ENCODE measurements around the gene CEMIP2.
A peak's percentile ranks its signal among the peaks of the same experiment; 100 is the strongest.
"Not testable (repeated sequence)": the region's sequence is repeated elsewhere in the genome, so short reads cannot be mapped to it uniquely, and the experiment has no call there.

Gene CEMIP2

GRCh38 chr9:71709384-71709783, 58.9 kb downstream of the CEMIP2 start:
- no peak for DNase-seq

GRCh38 chr9:71706176-71706575, 62.1 kb downstream of the CEMIP2 start:
- no peak for DNase-seq

GRCh38 chr9:71704796-71705195, 63.5 kb downstream of the CEMIP2 start:
- no peak for DNase-seq

GRCh38 chr9:71703172-71703872, 65.0 kb downstream of the CEMIP2 start:
- DNase-seq, result no peak

- DNase-seq, result no peak
These were observed 70.4 kb downstream of the CEMIP2 start for GRCh38 chr9:71697882-71698281.

GRCh38 chr9:71694332-71694731, 74.0 kb downstream of the CEMIP2 start:
- no peak for DNase-seq

GRCh38 chr9:71693607-71694006, 74.7 kb downstream of the CEMIP2 start:
- no peak for DNase-seq

GRCh38 chr9:71692337-71692736, 76.0 kb downstream of the CEMIP2 start:
- DNase-seq, result peak; percentile 69 to 91

GRCh38 chr9:71691576-71691975, 76.7 kb downstream of the CEMIP2 start:
- DNase-seq, result not testable (repeated sequence)

- DNase-seq, result peak in 1 of 2 donors; percentile 73
These were observed 77.5 kb downstream of the CEMIP2 start for GRCh38 chr9:71690689-71691435.

GRCh38 chr9:71690063-71690688, 78.1 kb downstream of the CEMIP2 start:
- DNase-seq, result no peak

- no peak for DNase-seq
These were observed 80.6 kb downstream of the CEMIP2 start for GRCh38 chr9:71687676-71688075.

- no peak for DNase-seq
These were observed 82.3 kb downstream of the CEMIP2 start for GRCh38 chr9:71685988-71686387.

GRCh38 chr9:71685394-71685793, 82.9 kb downstream of the CEMIP2 start:
- peak; percentile 27 to 29 for DNase-seq

GRCh38 chr9:71684566-71684965, 83.7 kb downstream of the CEMIP2 start:
- no peak for DNase-seq

GRCh38 chr9:71683598-71684235, 84.6 kb downstream of the CEMIP2 start:
- DNase-seq, result peak; percentile 80 to 83

- no peak for DNase-seq
These were observed 86.5 kb downstream of the CEMIP2 start for GRCh38 chr9:71681708-71682272.

- DNase-seq, result peak in 1 of 2 donors; percentile 9
These were observed 87.1 kb downstream of the CEMIP2 start for GRCh38 chr9:71681104-71681707.

- DNase-seq, result no peak
These were observed 87.9 kb downstream of the CEMIP2 start for GRCh38 chr9:71680189-71680980.

- DNase-seq, result peak in 1 of 2 donors; percentile 18
These were observed 89.3 kb downstream of the CEMIP2 start for GRCh38 chr9:71678999-71679398.

- no peak for DNase-seq
These were observed 91.1 kb downstream of the CEMIP2 start for GRCh38 chr9:71677209-71677608.
